Ishikawa (cell line): Measurements from ENCODE around the gene WIPF1.

ENCODE experiments used
- CREB1 ChIP-seq: IDR thresholded peaks from 2 replicates; pipeline ENCODE4 v1.6.1; 2012; ENCODE audit warnings: low read depth
- EP300 ChIP-seq: IDR thresholded peaks from 2 replicates; pipeline ENCODE4 v1.6.1; 2012; ENCODE audit warnings: borderline replicate concordance
- FOXM1 ChIP-seq: IDR thresholded peaks from 2 replicates; pipeline ENCODE4 v1.6.1; 2012; ENCODE audit warnings: low read depth, borderline replicate concordance
- RAD21 ChIP-seq: IDR thresholded peaks from 2 replicates; pipeline ENCODE4 v1.6.1; 2012; ENCODE audit warnings: low read depth
- TAF1 ChIP-seq: IDR thresholded peaks from 2 replicates; pipeline ENCODE4 v1.6.1; 2012; ENCODE audit warnings: low read depth, mild to moderate bottlenecking
- YY1 ChIP-seq: IDR thresholded peaks from 2 replicates; pipeline ENCODE4 v1.6.1; 2012; ENCODE audit warnings: low read depth
- TF ChIP-seq, protein P1 (sequence below): IDR thresholded peaks from 2 replicates; pipeline ENCODE4 v1.6.1; 2012
- TF ChIP-seq, protein P2 (sequence below): IDR thresholded peaks from 2 replicates; pipeline ENCODE4 v1.6.1; 2012

DNA sequence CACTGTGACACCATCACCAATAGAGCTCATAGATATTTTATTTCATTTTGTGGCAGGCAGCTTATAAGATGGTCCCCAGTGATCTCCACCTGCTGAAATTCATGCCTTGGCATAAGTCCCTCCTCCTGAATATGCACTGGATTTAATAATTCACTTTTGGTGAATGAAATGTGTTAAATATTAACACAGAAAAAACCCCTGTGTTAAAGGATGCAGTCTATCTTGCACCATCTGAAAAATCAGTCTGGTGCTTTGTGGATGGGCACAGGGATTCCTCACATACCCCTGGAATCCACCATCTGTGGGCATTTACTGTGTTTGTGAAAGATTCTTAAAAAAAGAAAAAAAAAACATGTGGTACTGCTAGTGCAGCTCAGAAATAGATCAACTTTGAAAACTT lies 26.1 kb upstream of the WIPF1 start:
- no peak for TF ChIP-seq YY1
- TF ChIP-seq, protein P1, sequence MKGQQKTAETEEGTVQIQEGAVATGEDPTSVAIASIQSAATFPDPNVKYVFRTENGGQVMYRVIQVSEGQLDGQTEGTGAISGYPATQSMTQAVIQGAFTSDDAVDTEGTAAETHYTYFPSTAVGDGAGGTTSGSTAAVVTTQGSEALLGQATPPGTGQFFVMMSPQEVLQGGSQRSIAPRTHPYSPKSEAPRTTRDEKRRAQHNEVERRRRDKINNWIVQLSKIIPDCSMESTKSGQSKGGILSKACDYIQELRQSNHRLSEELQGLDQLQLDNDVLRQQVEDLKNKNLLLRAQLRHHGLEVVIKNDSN: no peak
- no peak for TF ChIP-seq EP300
- TF ChIP-seq TAF1: no peak
- no peak for TF ChIP-seq FOXM1
- TF ChIP-seq, protein P2, sequence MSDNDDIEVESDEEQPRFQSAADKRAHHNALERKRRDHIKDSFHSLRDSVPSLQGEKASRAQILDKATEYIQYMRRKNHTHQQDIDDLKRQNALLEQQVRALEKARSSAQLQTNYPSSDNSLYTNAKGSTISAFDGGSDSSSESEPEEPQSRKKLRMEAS: no peak
- TF ChIP-seq RAD21: no peak
- TF ChIP-seq CREB1: no peak
